ENCODE measurements around the gene KLK13. TPM values are rescaled to one million over a fixed set of nuclear protein-coding genes. Genes with fewer than 3 reads are reported as not detected.

Gene KLK13
- total RNA-seq, 1 experiment from 2014 or later = not detected

DNA sequence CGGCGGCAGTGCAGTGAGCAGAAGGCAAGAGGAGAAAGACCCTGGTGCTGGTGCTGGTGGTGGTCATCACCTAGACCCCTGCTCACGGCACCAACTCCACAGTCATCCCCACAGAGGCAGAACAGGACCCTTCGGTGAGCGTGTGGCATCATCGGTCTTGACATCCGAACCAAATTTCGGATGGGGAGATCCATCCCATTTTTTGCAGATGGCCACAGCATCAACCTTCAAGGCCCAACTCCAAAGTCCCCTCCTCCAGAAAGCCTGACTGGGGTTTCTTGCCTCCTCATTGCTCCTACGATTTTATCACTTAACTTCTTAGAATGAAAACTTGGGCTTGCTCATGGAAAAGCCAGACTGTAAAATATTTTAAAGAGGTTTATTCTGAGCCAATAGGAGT lies 21.4 kb downstream of the KLK13 start:
- DNase-seq = no peak
- H3K27ac ChIP-seq (ENCODE audit: low read length) = no peak overlapping the region
- H3K79me2 ChIP-seq (ENCODE audit: low read length) = no peaks in the 10 kb centered on the region
- no peak overlapping the region for H3K9ac ChIP-seq (ENCODE audit: low read length)
- H3K4me1 ChIP-seq (ENCODE audit: low read length) = no peaks in the 10 kb centered on the region
- H3K4me3 ChIP-seq (ENCODE audit: low read length) = no peak overlapping the region
- no peak overlapping the region for H3K4me2 ChIP-seq (ENCODE audit: low read depth, low read length, poor library complexity, severe bottlenecking)
- no peaks in the 10 kb centered on the region for H3K36me3 ChIP-seq (ENCODE audit: insufficient read depth, low read length)
- H3K27me3 ChIP-seq (ENCODE audit: low read length) = no peaks in the 10 kb centered on the region
- H3K9me2 ChIP-seq (replicated peaks; ENCODE audit: insufficient read depth, low read length) = no peaks in the 10 kb centered on the region
- no peak overlapping the region for H2AFZ ChIP-seq (ENCODE audit: low read length)
- H3K9me3 ChIP-seq (ENCODE audit: low read length) = no peaks in the 10 kb centered on the region
- H4K20me1 ChIP-seq (ENCODE audit: insufficient read depth, low read depth, low read length) = no peaks in the 10 kb centered on the region

DNA sequence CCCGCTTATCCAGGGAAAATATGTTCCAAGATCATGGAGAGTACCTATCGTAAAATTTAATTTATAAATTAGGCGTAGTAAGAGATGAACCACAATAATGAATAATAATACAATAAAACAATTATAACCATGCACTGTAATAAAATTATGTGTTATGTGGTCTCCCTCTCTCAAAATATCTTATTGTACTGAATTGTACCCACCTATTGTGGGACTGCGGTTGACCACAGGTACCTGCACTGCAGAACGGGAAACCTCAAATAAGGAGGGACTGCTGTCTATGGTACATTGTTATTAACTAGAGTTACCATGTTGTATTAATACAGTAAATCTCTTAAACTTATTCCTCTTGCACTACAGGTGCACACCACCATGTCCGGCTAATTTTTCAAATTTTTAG lies 24.7 kb downstream of the KLK13 start:
- H3K27ac ChIP-seq (ENCODE audit: low read length) = no peak overlapping the region
- H3K36me3 ChIP-seq (ENCODE audit: insufficient read depth, low read length) = no peaks in the 10 kb centered on the region
- H3K27me3 ChIP-seq (ENCODE audit: low read length) = no peaks in the 10 kb centered on the region
- no peak overlapping the region for H3K4me2 ChIP-seq (ENCODE audit: low read depth, low read length, poor library complexity, severe bottlenecking)
- no peak for DNase-seq
- no peaks in the 10 kb centered on the region for H4K20me1 ChIP-seq (ENCODE audit: insufficient read depth, low read depth, low read length)
- H3K79me2 ChIP-seq (ENCODE audit: low read length) = no peaks in the 10 kb centered on the region
- H3K4me3 ChIP-seq (ENCODE audit: low read length) = no peak overlapping the region
- no peaks in the 10 kb centered on the region for H3K4me1 ChIP-seq (ENCODE audit: low read length)
- no peaks in the 10 kb centered on the region for H3K9me3 ChIP-seq (ENCODE audit: low read length)
- no peak overlapping the region for H2AFZ ChIP-seq (ENCODE audit: low read length)
- H3K9me2 ChIP-seq (replicated peaks; ENCODE audit: insufficient read depth, low read length) = no peaks in the 10 kb centered on the region
- H3K9ac ChIP-seq (ENCODE audit: low read length) = no peak overlapping the region

DNA sequence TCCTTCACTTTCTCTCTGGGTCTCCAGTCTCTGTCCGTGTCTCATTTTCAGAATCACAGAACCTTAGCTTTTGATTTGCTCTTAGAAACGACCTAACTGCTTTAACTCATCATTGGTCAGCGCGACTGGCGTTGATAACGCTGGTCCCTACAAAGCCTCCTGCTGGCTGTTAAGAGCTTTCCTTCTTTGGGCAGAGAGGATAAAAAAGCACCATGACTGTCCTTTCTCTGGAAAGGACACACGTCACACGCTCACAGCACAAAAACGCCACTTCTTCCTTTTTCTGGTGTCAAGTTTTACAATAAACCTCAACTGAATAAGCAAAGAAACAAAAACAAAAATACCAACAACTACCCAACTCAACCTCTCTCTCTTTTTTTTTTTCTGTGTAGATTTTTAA lies 28.4 kb downstream of the KLK13 start:
- Histone ChIP-seq H3K4me1 (ENCODE audit: low read length) (no peaks in the 10 kb centered on the region), H3K27ac (ENCODE audit: low read length) (no peak overlapping the region), H3K36me3 (ENCODE audit: insufficient read depth, low read length) (no peaks in the 10 kb centered on the region), H4K20me1 (ENCODE audit: insufficient read depth, low read depth, low read length) (no peaks in the 10 kb centered on the region), H3K9me3 (ENCODE audit: low read length) (no peaks in the 10 kb centered on the region), H3K4me3 (ENCODE audit: low read length) (no peak overlapping the region), H3K9me2 (replicated peaks; ENCODE audit: insufficient read depth, low read length) (no peaks in the 10 kb centered on the region), H3K79me2 (ENCODE audit: low read length) (no peaks in the 10 kb centered on the region), H3K9ac (ENCODE audit: low read length) (no peak overlapping the region), H3K27me3 (ENCODE audit: low read length) (no peaks in the 10 kb centered on the region), H3K4me2 (ENCODE audit: low read depth, low read length, poor library complexity, severe bottlenecking) (no peak overlapping the region), H2AFZ (ENCODE audit: low read length) (no peak overlapping the region)
- no peak for DNase-seq

DNA sequence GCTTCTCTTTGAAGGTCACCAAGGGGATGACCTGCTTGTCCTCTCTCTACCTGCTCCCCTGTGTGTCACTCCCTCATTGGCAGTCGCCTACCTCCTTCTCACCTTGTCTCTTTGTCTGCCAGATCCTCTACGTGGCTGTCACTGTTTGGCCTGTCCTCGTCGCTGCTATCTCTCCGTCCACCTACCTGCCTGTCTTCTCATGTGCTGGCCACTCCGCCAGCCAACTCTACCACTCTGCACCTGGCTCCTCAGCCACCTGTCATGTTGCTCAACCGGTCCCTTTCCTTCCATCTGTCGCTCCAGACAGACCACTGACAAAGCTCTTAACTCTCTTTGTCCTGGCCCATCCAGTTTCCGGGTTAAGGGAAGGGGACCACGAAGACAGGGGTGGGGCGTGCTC lies 30.2 kb downstream of the KLK13 start, which contains the start of gene KLK12:
TSS of gene KLK12 (minus strand) at position 299 of the 400 bp plus-strand sequence. CDS start 381 bp downstream, outside the sequence.
- H2AFZ ChIP-seq (ENCODE audit: low read length) = no peak within 1 kb of the TSS
- no peak within 1 kb of the TSS for H3K9ac ChIP-seq (ENCODE audit: low read length)
- no peaks in the 10 kb centered on the region for H3K4me1 ChIP-seq (ENCODE audit: low read length)
- H3K27ac ChIP-seq (ENCODE audit: low read length) = no peak within 1 kb of the TSS
- H3K4me2 ChIP-seq (ENCODE audit: low read depth, low read length, poor library complexity, severe bottlenecking) = no peak within 1 kb of the TSS
- no peak for DNase-seq
- H3K4me3 ChIP-seq (ENCODE audit: low read length) = no peak within 1 kb of the TSS
- no peaks in the 10 kb centered on the region for H3K36me3 ChIP-seq (ENCODE audit: insufficient read depth, low read length)
- H4K20me1 ChIP-seq (ENCODE audit: insufficient read depth, low read depth, low read length) = no peaks in the 10 kb centered on the region
- no peaks in the 10 kb centered on the region for H3K27me3 ChIP-seq (ENCODE audit: low read length)
- no peaks in the 10 kb centered on the region for H3K9me2 ChIP-seq (replicated peaks; ENCODE audit: insufficient read depth, low read length)
- no peaks in the 10 kb centered on the region for H3K9me3 ChIP-seq (ENCODE audit: low read length)
- no peaks in the 10 kb centered on the region for H3K79me2 ChIP-seq (ENCODE audit: low read length)

DNA sequence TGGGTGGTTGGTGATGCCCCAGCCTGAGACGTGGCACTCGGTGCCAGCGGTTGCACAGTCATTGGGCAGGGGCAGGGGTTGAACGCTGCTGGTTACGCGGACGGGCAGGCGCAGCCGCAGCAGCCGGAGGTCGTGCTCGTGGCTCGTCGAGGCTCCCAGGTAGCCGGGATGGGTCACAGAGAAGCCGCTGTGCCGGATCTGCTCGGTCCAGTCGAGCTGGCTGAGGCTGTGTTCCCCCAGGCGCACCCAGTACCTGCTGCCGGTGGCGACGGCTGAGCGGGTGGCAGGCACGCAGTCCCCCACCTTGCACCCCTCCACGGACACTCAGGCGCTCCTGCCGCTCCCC lies 33.0 kb downstream of the KLK13 start:
- H3K36me3 ChIP-seq (ENCODE audit: insufficient read depth, low read length) = no peaks in the 10 kb centered on the region
- H3K9ac ChIP-seq (ENCODE audit: low read length) = no peak overlapping the region
- H3K27me3 ChIP-seq (ENCODE audit: low read length) = no peaks in the 10 kb centered on the region
- H3K4me2 ChIP-seq (ENCODE audit: low read depth, low read length, poor library complexity, severe bottlenecking) = no peak overlapping the region
- DNase-seq = no peak
- H3K79me2 ChIP-seq (ENCODE audit: low read length) = no peaks in the 10 kb centered on the region
- no peaks in the 10 kb centered on the region for H3K4me1 ChIP-seq (ENCODE audit: low read length)
- H2AFZ ChIP-seq (ENCODE audit: low read length) = no peak overlapping the region
- H3K9me2 ChIP-seq (replicated peaks; ENCODE audit: insufficient read depth, low read length) = no peaks in the 10 kb centered on the region
- no peak overlapping the region for H3K4me3 ChIP-seq (ENCODE audit: low read length)
- no peak overlapping the region for H3K27ac ChIP-seq (ENCODE audit: low read length)
- no peaks in the 10 kb centered on the region for H3K9me3 ChIP-seq (ENCODE audit: low read length)
- H4K20me1 ChIP-seq (ENCODE audit: insufficient read depth, low read depth, low read length) = no peaks in the 10 kb centered on the region

DNA sequence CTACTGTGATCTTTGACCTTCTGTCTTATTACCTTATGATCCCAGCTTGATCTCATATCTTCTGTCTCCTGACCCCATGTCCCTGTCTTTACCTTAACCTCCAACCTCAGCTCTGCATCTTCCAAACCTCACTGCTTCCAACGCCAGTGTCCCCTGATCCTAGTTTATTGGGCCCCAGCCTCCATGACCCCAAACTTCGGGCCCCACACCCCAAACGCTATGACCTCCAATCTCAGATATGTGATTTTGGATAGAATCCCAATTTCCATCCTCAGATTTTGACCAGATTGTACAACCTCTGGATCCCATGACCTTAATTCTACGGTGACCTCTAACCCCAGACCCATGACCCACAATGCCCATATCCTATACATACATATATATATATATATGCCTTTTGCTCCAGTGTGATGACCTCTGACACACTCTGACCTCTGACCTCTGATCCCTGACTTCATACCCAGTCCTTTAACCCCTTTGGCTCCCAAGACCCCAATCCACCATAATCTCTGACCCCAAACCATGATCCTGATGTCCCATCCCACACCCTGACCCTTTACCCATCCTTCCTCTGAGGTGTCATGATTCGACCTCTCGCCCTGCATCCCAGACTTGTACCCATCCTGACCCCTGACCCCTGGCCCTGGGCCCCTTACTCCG lies 33.5 kb downstream of the KLK13 start:
- Histone ChIP-seq H3K4me1 (ENCODE audit: low read length) (no peaks in the 10 kb centered on the region), H3K4me3 (ENCODE audit: low read length) (no peak overlapping the region), H3K27me3 (ENCODE audit: low read length) (no peaks in the 10 kb centered on the region), H3K79me2 (ENCODE audit: low read length) (no peaks in the 10 kb centered on the region), H3K9me3 (ENCODE audit: low read length) (no peaks in the 10 kb centered on the region), H2AFZ (ENCODE audit: low read length) (no peak overlapping the region), H3K9ac (ENCODE audit: low read length) (no peak overlapping the region), H3K36me3 (ENCODE audit: insufficient read depth, low read length) (no peaks in the 10 kb centered on the region), H3K9me2 (replicated peaks; ENCODE audit: insufficient read depth, low read length) (no peaks in the 10 kb centered on the region), H3K27ac (ENCODE audit: low read length) (no peak overlapping the region), H3K4me2 (ENCODE audit: low read depth, low read length, poor library complexity, severe bottlenecking) (no peak overlapping the region), H4K20me1 (ENCODE audit: insufficient read depth, low read depth, low read length) (no peaks in the 10 kb centered on the region)
- no peak for DNase-seq

DNA sequence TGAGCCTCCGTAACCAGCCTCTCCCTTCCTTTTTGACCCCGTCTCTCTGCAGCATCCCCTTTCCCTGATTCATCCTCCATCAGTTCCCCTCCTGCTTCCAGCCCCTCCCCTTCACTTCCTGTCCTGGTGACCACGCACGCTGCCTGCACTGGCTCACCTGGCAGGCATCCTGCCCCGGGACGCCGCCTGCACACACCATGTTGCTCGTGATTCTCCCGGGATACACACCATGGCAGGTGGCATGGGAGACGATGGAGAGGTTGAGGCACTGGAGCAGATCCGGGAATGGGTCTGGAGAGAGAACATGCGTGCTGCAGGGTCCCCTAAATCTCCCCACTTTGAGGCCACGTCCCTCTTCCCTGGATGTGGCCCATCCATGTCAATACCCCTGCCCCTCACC lies 34.3 kb downstream of the KLK13 start:
- no peaks in the 10 kb centered on the region for H3K27me3 ChIP-seq (ENCODE audit: low read length)
- no peak for DNase-seq
- H3K4me2 ChIP-seq (ENCODE audit: low read depth, low read length, poor library complexity, severe bottlenecking) = no peak overlapping the region
- no peak overlapping the region for H3K4me3 ChIP-seq (ENCODE audit: low read length)
- no peaks in the 10 kb centered on the region for H3K9me3 ChIP-seq (ENCODE audit: low read length)
- no peak overlapping the region for H2AFZ ChIP-seq (ENCODE audit: low read length)
- H3K4me1 ChIP-seq (ENCODE audit: low read length) = no peaks in the 10 kb centered on the region
- no peak overlapping the region for H3K9ac ChIP-seq (ENCODE audit: low read length)
- no peak overlapping the region for H3K27ac ChIP-seq (ENCODE audit: low read length)
- no peaks in the 10 kb centered on the region for H4K20me1 ChIP-seq (ENCODE audit: insufficient read depth, low read depth, low read length)
- no peaks in the 10 kb centered on the region for H3K79me2 ChIP-seq (ENCODE audit: low read length)
- H3K36me3 ChIP-seq (ENCODE audit: insufficient read depth, low read length) = no peaks in the 10 kb centered on the region
- H3K9me2 ChIP-seq (replicated peaks; ENCODE audit: insufficient read depth, low read length) = no peaks in the 10 kb centered on the region

DNA sequence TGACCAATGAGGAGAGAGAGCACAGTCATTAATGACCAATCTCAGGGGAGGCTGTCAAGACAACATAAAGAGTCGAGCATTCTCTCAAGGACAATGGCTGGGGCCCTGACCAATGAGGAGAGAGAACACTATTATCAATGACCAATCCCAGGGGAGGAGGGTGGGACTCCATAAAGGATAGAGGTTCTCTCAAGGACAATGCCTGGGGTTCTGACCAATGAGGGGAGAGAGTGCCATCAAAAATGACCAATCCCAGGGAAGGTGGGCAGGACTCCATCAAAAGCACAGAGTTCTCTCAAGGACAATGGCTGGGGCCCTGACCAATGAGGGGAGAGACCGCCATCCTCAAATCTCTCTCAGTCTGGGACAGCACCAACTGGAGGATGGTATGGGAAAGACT lies 35.2 kb downstream of the KLK13 start:
- H3K9me3 ChIP-seq (ENCODE audit: low read length) = no peaks in the 10 kb centered on the region
- H3K36me3 ChIP-seq (ENCODE audit: insufficient read depth, low read length) = no peaks in the 10 kb centered on the region

DNA sequence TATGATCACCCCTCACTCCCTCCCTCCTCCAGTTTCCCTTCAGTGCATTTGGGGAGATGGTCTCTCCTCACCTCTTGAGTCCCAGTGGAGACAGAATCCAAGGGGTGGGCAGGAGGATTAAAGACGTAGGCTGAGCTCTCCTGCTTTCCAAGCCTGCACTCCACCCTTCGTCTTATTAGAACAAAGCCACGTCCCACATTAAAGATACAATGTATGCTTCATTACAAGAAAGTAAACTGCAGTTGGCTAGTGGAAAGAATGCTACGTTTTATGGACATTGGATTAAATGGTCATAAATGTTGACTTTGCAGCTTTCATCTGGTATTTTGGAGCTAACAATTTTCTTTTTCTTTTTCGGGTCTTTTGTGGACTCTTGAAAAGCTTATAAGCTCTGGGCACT lies 37.0 kb downstream of the KLK13 start:
- Histone ChIP-seq H2AFZ (ENCODE audit: low read length) (no peak overlapping the region), H3K4me3 (ENCODE audit: low read length) (no peak overlapping the region), H4K20me1 (ENCODE audit: insufficient read depth, low read depth, low read length) (no peaks in the 10 kb centered on the region), H3K79me2 (ENCODE audit: low read length) (no peaks in the 10 kb centered on the region), H3K9me3 (ENCODE audit: low read length) (no peaks in the 10 kb centered on the region), H3K27me3 (ENCODE audit: low read length) (no peaks in the 10 kb centered on the region), H3K4me2 (ENCODE audit: low read depth, low read length, poor library complexity, severe bottlenecking) (no peak overlapping the region), H3K9me2 (replicated peaks; ENCODE audit: insufficient read depth, low read length) (no peaks in the 10 kb centered on the region), H3K4me1 (ENCODE audit: low read length) (no peaks in the 10 kb centered on the region), H3K27ac (ENCODE audit: low read length) (no peak overlapping the region), H3K9ac (ENCODE audit: low read length) (no peak overlapping the region), H3K36me3 (ENCODE audit: insufficient read depth, low read length) (no peaks in the 10 kb centered on the region)
- no peak for DNase-seq

More for the DNA sequence above, 35.2 kb downstream of the KLK13 start:
- Histone ChIP-seq H3K9me2 (replicated peaks; ENCODE audit: insufficient read depth, low read length) (no peaks in the 10 kb centered on the region), H3K4me2 (ENCODE audit: low read depth, low read length, poor library complexity, severe bottlenecking) (no peak overlapping the region), H3K4me3 (ENCODE audit: low read length) (no peak overlapping the region), H2AFZ (ENCODE audit: low read length) (no peak overlapping the region), H4K20me1 (ENCODE audit: insufficient read depth, low read depth, low read length) (no peaks in the 10 kb centered on the region), H3K27ac (ENCODE audit: low read length) (no peak overlapping the region), H3K9ac (ENCODE audit: low read length) (no peak overlapping the region), H3K79me2 (ENCODE audit: low read length) (no peaks in the 10 kb centered on the region), H3K4me1 (ENCODE audit: low read length) (no peaks in the 10 kb centered on the region), H3K27me3 (ENCODE audit: low read length) (no peaks in the 10 kb centered on the region)
- peak; percentile 69 for DNase-seq
